ENCODE measurements around the gene TRRAP.
"Not testable (repeated sequence)": the region's sequence is repeated elsewhere in the genome, so short reads cannot be mapped to it uniquely, and the experiment has no call there.

Gene TRRAP

DNA sequence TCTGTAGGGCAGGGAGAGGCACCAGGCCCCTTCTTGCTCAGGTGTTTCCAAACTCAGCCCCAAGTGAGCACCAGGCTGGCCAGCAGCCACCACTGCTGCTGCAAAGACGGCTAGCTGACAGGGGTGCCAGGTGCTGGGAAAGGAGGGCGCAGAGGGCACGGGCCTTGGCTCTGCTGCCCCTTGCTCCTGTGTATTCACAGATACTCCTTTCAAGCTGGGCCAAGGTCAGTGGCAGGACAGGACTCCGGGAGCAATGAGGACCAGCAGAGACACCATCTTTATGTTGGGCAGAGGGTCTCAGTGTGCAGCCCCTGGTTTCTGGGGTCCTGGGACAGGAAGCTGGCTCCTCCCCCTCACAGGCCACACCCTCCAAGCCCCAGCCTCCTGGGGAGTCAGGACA, 155.4 kb downstream of the TRRAP start:
- no peak for DNase-seq

DNA sequence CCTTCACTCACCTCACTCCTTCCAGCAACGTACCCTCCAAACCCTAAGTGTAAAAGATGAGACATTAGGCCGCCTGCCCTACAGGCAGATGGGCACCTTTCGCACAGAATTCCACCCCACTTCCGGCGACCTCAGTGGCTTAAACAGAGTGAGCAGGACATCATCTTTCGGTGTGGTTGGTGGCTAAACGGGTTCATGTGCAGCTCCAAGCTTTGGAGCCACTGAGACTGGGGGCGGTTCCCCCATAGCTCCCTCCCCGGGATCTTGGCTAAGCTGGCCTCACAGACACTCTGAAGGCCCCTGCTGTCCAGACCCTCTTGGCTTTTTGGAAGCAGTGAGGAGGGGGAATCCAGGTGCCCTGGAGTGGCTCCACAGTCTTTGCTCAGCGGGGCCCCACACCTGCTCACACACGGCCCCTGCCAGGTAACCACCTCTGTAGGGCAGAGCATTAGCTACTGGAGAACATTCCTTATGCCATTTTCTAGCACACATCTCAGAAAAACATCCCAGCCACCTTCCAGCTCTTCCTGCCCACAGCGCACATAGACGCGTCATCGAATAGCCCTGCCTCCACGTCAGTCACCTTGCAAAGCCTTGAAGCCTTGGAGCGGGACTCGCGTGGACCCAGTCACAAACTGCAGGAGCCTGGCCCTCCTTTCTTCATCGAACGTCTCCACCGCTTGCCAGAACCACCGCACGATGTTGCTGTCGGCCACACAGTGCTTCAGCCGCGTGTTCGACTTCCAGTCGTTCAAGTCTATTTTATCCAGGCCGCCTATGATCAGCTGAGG, 156.8 kb downstream of the TRRAP start:
- no peak for DNase-seq

DNA sequence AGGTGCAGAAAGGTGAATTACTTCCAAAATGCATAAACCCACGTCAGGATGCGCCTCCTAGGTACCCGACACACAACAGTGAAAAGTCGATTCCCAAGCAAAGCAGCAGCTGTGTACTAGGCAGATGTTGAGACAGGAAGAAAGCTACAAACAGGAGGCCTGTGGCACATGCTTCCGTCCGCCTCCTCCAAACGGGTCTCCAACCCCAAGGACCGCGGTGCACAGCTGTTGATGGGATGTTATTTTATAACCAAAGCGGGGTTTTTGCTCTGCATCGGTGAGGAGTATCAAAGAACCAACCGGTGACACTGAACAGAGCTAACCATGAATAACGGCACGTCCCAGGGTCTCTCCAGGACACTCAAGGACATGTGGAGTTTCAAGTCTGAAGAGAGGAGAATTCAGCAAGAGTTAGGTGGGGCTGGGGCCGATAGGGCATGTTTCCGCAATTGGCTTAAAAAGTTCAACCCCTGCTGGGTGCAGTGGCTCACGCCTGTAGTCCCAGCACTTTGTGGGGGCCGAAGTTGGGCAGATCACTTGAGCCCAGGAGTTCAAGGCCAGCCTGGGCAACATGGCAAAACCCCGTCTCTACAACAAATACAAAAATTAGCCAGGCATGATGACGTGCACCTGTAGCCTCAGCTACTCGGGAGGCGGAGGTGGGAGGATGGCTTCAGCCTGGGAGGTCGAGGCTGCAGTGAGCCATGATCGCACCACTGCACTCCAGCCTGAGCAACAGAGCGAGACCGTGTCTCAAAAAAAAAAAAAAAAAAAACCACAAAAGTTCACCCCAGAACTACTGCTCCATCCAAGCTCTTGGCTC, 157.6 kb downstream of the TRRAP start:
- DNase-seq: no peak

DNA sequence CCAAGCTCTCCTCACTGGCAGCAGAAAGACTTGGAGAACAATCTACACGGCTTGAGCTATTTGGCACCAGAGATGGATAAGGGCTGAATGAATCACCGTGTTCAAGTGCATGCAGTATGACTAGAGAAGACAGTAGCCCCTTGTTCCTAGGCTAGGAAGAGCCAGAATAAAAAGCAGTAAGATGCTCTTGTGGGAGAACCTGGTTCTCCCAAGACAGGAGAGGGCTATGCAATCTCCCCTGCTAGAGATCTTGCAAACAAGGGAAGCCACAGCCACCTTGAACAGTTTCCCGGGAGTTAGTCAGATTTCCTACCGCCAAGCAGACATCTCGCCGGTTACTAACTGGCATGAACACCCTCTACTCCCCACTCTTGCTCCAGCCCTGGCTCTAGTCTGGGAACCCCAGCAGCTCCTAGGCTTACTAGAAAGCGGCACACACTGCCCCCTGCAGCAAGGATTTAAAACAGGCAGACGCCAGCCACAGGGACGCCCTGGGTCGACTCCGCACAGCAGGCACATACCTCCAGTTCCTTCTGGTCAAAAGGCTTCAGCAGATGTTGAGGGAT, 158.3 kb downstream of the TRRAP start:
- no peak for DNase-seq

DNA sequence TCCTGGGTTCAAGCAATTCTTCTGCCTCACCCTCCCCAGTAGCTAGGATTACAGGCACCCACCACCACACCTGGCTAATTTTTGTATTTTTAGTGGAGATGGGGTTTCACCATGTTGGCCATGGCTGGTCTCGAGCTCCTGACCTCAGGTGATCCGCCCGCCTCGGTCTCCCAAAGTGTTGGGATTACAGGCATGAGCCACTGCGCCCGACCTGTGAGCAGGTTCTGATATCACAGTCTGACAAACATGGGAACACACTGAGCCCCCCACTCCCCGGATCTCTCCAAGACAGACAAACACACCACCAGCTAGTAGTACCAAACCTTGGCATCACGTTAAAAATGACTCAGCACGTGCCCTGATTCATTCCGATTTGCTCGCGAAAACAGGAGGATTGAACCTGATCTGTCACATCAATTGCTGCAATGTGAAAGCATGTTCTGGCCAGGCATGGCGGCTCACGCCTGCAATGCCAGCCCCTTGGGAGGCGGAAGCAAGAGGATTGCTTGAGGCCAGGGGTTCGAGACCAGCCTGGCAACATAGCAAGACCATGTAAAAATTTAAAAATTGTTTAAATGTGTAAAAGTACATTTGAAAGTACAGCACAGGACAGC, 159.1 kb downstream of the TRRAP start:
- DNase-seq: no peak

DNA sequence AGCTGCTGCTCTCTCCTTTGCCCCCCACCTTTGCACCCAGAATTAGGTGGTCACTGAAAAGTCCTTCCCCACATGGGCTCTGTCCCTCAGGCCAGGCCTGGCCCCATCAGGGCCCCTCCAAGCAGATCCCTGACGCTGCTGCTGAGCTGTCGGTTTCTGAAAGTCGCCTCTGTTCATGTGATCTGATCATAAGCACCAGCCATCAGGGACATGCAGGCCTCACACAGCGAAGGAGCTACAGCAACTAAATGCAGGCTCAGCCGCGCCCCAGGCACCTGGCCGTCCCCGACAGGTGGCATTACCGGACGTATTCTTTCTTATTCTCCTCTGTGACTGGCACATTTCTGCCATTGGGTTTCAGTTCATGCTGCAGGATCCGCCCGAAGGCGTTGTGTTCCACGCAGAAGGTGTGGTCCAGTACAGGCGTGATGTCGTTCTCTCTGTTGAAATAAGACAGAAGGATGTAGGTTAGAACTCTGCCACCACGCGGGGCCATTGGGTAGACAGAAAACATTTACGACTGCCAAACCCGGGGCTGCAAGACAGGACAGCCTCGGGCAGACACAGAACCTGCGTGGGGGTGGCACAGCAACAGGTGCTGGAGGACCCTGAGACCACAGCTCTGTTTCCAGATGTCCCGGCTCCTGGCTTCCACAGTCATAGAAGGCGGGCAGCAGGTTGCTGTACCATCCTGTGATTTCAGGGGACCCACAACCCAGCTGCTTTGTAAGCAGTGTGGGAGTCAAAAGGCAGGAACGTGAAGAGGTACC, 159.9 kb downstream of the TRRAP start:
- no peak for DNase-seq

DNA sequence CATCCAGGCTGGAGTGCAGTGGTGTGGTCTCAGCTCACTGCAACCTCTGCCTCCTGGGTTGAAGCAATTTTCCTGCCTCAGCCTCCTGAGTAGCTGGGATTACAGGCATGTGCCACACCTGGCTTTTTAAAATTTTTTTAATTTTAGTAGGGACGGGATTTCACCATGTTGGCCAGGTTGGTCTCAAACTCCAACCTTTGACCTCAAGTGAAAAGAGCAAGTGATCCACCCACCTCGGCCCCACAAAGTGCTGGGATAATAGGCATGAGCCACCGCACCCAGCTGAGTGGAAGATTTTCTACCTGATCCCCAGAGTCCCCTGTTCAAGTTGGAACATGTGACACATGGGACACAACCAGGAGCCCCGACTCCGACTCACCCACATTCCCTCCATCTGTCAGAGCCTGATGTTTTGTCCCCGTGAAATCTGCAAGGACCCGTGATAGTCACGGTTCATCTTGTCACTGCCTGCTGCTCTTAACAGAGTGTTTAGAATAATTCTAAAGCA, 161.1 kb downstream of the TRRAP start:
- DNase-seq: no peak

DNA sequence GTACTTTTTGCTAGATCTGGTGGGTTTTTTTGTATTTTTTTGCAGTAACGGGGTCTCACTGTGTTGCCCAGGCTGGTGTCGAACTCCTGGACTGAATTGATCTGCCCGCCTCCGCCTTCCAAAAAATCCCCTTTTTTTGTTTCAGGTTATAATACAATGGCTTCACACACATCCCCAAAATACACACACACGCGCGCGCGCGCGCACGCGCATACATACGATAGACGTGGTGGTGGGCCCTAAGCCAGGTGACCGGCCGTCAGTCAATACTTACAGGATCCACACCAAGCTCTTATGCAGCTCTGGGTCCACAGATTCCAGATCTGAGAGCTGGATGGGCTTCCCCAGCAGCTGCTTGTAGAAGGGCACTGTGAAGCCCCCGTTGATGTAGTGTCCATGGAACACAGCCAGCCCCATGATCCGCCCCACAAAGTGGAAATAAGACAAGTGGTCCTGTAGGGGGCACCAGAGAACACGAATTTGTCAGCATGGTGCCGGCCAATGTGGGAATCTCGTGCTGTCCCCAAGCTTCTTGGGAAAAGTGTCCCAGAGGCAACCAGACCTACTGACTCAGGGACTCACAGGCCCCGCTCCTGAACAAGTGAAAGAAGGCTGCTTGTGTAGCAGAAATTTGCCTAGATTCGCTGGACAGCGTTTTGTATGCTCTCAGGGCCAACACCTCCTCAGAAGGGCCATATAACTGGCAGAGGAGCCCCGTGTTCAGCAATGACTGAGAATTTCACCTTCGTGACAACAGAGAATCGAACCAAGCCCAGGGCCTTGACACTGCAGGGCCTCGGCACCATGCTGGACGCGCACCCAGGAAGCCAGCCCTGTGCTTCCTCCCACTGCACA, 162.0 kb downstream of the TRRAP start:
- DNase-seq: peak; percentile 61 to 75

DNA sequence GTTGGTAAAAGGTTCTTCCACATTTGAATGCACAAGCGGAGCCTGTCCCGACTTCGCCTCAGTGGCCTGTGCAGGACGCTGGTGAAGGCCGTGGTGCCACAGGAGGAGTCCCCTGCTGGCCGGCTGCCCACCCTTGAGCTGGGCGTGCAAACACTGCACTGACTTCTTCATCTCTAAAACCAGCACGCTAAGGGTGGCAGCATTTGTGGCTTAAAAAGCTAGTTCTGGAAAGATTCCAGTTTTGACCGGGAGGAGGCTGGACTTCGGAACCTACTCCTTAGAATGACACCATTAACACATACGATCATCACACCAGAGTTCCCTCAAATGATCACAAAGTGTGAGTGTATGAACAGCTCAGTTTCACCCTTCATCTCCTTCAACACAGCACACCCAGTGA, 163.2 kb downstream of the TRRAP start:
- DNase-seq: no peak

DNA sequence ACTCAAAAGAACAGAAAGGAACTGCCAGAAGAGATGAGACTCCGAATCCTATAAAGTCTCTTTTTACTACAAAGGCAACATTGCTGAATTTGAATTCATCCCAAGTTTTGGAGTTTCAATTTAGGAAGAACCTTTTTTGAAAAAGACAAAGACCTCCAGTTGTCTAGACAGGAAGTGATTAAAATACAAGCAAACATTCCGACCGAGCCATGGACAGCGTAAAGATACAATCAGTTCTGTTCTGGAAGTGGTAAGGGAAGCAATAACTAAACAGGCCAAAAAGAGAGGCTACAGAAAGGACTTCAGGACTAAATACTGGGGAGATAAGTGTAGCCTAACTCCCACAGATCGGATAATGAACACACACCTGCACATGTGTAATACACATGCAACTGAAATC, 164.6 kb downstream of the TRRAP start:
- no peak for DNase-seq

DNA sequence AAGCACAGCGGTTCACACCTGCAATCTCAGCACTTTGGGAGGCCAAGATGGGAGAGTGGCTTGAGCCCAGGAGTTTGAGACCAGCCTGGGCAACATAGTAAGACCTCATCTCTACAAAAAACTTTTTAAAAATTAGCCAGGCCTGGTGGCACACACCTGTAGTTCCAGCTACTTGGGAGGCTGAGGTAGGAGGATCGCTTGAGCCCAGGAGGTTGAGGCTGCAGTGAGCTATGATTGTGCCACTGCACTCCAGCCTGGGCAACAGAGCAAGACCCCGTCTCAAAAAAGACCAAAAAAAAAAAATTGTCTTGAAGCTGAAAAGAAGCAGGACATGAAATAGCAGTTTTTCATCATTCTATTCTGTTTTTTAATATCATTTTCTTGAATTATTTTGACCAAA, 166.5 kb downstream of the TRRAP start:
- not testable (repeated sequence) for DNase-seq

DNA sequence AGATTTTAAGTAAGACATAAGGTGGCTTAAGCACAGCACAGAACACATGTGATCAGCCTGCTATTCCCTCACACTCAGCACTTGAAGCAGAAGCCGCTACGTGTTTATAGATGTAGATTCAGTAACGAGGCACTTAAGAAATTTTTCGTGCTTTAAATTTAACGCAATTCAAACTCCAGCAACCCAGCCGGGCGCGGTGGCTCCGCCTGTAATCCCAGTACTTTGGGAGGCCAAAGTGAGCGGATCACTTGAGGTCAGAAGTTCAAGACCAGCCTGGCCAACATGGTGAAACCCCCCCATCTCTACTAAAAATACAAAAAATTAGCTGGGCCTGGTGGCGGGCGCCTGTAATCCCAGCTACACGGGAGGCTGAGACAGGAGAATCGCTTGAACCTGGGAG, 167.9 kb downstream of the TRRAP start:
- not testable (repeated sequence) for DNase-seq

DNA sequence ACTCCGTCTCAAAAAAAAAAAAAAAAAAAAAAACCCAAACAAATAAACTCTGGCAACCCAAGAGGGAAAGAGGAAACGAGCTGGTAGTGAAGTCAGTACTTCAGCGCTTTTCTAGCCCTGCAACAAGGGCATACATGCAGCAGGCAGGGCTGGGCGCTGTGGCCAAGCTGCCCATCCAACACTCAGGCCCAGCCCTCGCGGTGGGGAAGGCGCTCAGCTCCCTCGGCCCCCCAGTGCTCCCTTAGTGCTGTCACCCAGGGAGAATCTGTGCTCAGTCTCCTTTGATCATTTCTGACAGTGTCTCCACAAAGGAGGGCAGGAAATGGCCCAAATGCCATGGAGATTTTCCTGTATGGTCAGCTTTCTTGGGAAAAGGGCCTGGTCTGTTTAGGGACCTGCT, 168.4 kb downstream of the TRRAP start:
- DNase-seq: no peak

DNA sequence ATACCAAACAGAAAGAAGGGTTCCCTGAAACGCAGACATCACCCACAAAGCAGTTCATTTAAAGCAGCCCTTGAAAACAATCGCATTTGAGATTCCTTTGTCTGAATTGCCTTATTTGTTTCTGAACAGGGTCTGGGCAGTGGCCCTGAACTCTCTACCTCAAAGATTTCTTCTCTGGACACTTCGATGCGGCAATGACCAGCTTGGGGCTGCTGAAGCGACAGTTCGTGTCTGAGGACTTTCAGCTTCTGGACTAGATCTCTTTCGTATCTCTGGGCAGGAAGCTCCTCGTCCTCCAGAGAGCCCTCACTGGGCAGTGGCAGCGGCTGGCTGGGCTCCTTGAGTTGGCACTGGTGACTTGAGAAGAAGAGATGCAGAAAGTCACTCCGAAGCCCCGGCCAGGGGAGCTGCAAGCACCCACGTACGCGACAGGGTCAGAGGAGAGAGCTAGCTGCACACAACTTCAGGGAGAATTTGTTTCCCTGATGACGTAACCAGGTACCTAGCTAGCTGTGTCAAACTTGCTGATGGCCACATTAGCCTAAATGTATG, 169.3 kb downstream of the TRRAP start:
- DNase-seq: no peak

DNA sequence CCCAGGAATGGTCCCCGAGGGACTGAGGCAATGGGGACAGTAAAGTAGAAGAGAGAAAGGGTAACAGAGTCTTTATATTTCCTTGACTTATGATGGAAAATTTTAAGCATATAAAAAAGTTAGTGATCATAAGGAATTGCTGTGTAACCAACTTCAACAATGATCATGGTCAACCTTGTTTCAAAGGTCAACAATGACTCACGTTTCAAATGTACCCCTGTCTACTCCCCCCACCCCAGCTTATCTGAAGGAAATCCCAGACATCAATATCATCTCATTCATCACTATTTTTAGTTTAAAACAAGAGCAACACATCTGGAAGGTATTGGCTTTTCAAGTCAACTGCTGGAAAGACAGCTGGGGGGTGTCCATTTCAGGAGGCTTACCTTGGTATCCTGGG, 172.6 kb downstream of the TRRAP start:
- no peak for DNase-seq

DNA sequence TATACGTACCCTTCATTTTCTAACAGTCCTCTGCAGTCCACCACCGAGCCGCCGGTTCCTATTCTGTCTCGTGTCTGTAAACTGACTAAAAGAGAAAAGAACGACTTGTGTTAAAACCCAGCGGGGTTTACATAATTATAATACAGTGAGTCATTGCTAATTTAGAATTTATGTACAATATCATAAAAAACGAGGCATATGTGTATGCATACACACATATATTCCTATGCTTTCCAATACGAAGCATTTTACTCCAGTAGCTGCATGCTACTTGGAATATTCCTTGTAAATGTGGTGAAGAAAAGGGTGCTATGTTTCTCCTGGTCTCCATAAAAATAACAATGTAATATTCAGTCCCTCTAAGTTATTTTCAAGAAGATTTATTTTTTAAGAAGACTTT, 176.4 kb downstream of the TRRAP start:
- DNase-seq: no peak

DNA sequence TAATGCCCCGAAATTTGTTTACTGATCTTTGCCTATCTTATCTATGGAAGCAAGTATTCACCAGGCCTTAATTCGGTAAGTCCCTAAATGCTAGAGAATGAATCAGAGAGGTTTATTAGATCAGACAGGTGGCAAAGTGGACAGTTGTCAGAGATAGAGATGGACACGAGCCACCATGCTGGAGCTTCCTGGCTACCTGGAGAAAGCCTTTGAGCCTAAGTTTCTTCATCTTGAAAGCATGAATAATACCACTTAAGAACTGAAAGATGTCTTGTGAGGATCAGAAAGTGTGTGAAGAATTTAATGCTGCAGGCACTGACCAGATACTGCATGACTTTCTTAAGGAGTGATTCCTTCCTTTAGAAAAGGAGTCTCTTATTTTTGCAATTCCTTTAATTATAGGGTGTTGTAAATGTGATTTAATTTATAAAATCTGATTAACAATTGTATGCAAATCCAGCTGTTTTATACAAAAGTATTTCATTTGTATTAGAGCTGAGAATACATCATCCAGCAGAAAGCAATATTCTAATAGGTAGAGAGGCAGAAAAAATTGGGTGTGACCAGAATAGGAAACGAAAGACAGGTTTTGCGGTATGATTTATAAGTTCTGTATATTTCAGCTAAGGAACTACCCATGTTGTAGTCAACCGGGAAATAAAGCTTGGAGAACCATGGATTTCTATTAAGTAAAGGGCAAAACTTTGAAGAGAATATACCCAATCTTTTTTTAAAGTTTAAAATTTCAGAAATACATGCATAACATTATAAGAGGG, 182.9 kb downstream of the TRRAP start:
- no peak for DNase-seq
